PC-9 (cell line): ENCODE data around the gene PCDHGA6. TPM values are rescaled to one million over a fixed set of nuclear protein-coding genes. Genes with fewer than 3 reads are reported as not detected.
A peak's percentile ranks its signal among the peaks of the same experiment; 100 is the strongest.

Source experiments
- BruUV-seq: library from RNA; stranded (reverse); fragments of 400-500 nt; replicated peaks from 2 replicates; lab custom pipeline; 2021; lab: Mats Ljungman, UMichigan
- CTCF ChIA-PET: fragments of 300-600 bp; sonication (Branson Sonifier 250); formaldehyde crosslinking; loops from one replicate; lab custom pipeline; 2022; ENCODE audit warnings: antibody characterized with exemption; lab: Charles Lee
- POLR2A ChIA-PET: fragments of 300-600 bp; sonication (Branson Sonifier 250); formaldehyde crosslinking; loops from one replicate; lab custom pipeline; 2022; ENCODE audit warnings: antibody characterized with exemption; ENCODE audit not compliant: unreplicated experiment; lab: Charles Lee
- DNase-seq, 2 experiments: peaks; one replicate each; pipeline versions ENCODE4 v3.0.0 to v3.0.0-alpha.2; 2015 to 2022; ENCODE audit warnings: mixed read lengths in 1 of 2
- H2AFZ ChIP-seq: fragments of 200-600 bp; sonication (generic); 2 replicates; pipeline ENCODE4 v1.8.1; 2017; ENCODE audit warnings: antibody characterized with exemption
- H3F3A ChIP-seq: fragments of 200-600 bp; sonication (generic); 2 replicates; pipeline ENCODE4 v1.8.1; 2017; ENCODE audit warnings: antibody characterized with exemption, mild to moderate bottlenecking, low read depth; ENCODE audit not compliant: insufficient read depth
- H3K27ac ChIP-seq: fragments of 200-600 bp; sonication (generic); 2 replicates; pipeline ENCODE4 v1.6.1; 2016; ENCODE audit warnings: mixed run types
- H3K27me3 ChIP-seq: fragments of 200-600 bp; sonication (generic); 2 replicates; pipeline ENCODE4 v1.6.1; 2016; ENCODE audit warnings: low read depth, mixed run types; ENCODE audit not compliant: insufficient read depth
- H3K36me3 ChIP-seq: fragments of 200-600 bp; sonication (generic); 2 replicates; pipeline ENCODE4 v1.6.1; 2016; ENCODE audit warnings: low read depth, mixed run types
- H3K4me1 ChIP-seq: fragments of 200-600 bp; sonication (generic); replicated peaks from 2 replicates; pipeline ENCODE4 v1.6.1; 2016; ENCODE audit warnings: mixed run types; ENCODE audit not compliant: insufficient read depth
- H3K4me2 ChIP-seq: fragments of 200-600 bp; sonication (generic); 2 replicates; pipeline ENCODE4 v1.6.1; 2017; ENCODE audit warnings: mixed run types
- H3K4me3 ChIP-seq: fragments of 200-600 bp; sonication (generic); 2 replicates; pipeline ENCODE4 v1.6.1; 2016; ENCODE audit warnings: mixed run types
- H3K79me2 ChIP-seq: fragments of 200-600 bp; sonication (generic); 2 replicates; pipeline ENCODE4 v1.6.1; 2017; ENCODE audit warnings: low read depth, mixed run types
- H3K9me2 ChIP-seq: fragments of 200-600 bp; sonication (generic); 2 replicates; pipeline ENCODE4 v1.8.1; 2017; ENCODE audit warnings: mild to moderate bottlenecking; ENCODE audit not compliant: insufficient read depth
- H3K9me3 ChIP-seq: fragments of 200-600 bp; sonication (generic); 2 replicates; pipeline ENCODE4 v1.8.1; 2016; ENCODE audit warnings: low read depth; ENCODE audit not compliant: insufficient read depth
- H4K20me1 ChIP-seq: fragments of 200-600 bp; sonication (generic); 2 replicates; pipeline ENCODE4 v1.8.1; 2017; ENCODE audit not compliant: insufficient read depth
- EZH2 ChIP-seq: fragments of 200-600 bp; sonication (generic); IDR thresholded peaks from 2 replicates; pipeline ENCODE4 v1.8.0; 2017; ENCODE audit warnings: antibody characterized with exemption, low read depth
- intact Hi-C: fragments of 100-400 bp; cut with micrococcal nuclease; formaldehyde crosslinking; loops from one replicate; pipeline ENCODE4 v1.10.0; 2022; ENCODE audit not compliant: unreplicated experiment
- total RNA-seq: library from RNA; stranded (reverse); gene quantifications from 2 replicates; pipeline ENCODE4 v1.2.3, GENCODE V29; 2021
- TF ChIP-seq, protein P1 (sequence below): fragments of 200-600 bp; sonication (generic); conservative IDR thresholded peaks from 2 replicates; pipeline ENCODE4 v1.6.1; 2017; ENCODE audit warnings: mixed run types, antibody characterized with exemption, mild to moderate bottlenecking, moderate library complexity

The PCDHGA6 gene
- total RNA-seq, 1 experiment from 2014 or later = 0.17 TPM

DNA sequence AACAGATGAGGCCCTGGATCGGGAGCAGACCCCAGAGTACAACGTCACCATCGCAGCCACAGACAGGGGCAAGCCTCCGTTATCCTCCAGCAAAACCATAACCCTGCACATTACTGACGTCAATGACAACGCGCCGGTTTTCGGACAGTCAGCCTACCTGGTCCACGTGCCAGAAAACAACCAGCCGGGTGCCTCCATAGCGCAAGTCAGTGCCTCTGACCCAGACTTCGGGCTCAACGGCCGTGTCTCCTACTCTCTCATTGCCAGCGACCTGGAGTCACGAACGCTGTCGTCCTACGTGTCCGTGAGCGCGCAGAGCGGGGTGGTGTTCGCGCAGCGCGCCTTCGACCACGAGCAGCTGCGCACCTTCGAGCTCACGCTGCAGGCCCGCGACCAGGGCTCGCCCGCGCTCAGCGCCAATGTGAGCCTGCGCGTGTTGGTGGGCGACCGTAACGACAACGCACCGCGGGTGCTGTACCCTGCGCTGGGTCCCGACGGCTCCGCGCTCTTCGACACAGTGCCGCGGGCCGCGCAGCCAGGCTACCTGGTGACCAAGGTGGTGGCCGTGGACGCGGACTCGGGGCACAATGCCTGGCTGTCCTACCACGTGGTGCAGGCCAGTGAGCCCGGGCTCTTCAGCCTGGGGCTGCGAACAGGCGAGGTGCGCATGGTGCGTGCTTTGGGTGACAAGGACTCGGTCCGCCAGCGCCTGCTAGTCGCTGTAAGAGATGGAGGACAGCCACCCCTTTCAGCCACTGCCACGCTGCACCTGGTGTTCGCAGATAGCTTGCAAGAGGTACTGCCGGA is 45.6 kb downstream of the PCDHGA6 start:
- H3K4me3 ChIP-seq = no peak overlapping the region
- intact Hi-C loops = loop anchor here (10.0 kb wide), 1 partner anchor 94 kb away; the partner anchor contains the start of gene TAF7
- no peaks in the 10 kb centered on the region for H3K79me2 ChIP-seq
- no peak for DNase-seq
- no peaks in the 10 kb centered on the region for H3K4me1 ChIP-seq
- no peak overlapping the region for H2AFZ ChIP-seq
- POLR2A ChIA-PET = no interaction called here
- peaks cover 10% of the 10 kb centered on the region; the same call in 1 of the 2 replicates for H3K27me3 ChIP-seq
- no peaks in the 10 kb centered on the region for H4K20me1 ChIP-seq
- H3K9me2 ChIP-seq = no peaks in the 10 kb centered on the region
- no peaks in the 10 kb centered on the region for H3F3A ChIP-seq
- H3K27ac ChIP-seq = no peak overlapping the region
- H3K4me2 ChIP-seq = no peak overlapping the region
- BruUV-seq = no TSS peak
- no peaks in the 10 kb centered on the region for H3K36me3 ChIP-seq
- no peak for TF ChIP-seq EZH2
- TF ChIP-seq, protein P1, sequence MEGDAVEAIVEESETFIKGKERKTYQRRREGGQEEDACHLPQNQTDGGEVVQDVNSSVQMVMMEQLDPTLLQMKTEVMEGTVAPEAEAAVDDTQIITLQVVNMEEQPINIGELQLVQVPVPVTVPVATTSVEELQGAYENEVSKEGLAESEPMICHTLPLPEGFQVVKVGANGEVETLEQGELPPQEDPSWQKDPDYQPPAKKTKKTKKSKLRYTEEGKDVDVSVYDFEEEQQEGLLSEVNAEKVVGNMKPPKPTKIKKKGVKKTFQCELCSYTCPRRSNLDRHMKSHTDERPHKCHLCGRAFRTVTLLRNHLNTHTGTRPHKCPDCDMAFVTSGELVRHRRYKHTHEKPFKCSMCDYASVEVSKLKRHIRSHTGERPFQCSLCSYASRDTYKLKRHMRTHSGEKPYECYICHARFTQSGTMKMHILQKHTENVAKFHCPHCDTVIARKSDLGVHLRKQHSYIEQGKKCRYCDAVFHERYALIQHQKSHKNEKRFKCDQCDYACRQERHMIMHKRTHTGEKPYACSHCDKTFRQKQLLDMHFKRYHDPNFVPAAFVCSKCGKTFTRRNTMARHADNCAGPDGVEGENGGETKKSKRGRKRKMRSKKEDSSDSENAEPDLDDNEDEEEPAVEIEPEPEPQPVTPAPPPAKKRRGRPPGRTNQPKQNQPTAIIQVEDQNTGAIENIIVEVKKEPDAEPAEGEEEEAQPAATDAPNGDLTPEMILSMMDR = no peak
- no peaks in the 10 kb centered on the region for H3K9me3 ChIP-seq
- CTCF ChIA-PET = no interaction called here

DNA sequence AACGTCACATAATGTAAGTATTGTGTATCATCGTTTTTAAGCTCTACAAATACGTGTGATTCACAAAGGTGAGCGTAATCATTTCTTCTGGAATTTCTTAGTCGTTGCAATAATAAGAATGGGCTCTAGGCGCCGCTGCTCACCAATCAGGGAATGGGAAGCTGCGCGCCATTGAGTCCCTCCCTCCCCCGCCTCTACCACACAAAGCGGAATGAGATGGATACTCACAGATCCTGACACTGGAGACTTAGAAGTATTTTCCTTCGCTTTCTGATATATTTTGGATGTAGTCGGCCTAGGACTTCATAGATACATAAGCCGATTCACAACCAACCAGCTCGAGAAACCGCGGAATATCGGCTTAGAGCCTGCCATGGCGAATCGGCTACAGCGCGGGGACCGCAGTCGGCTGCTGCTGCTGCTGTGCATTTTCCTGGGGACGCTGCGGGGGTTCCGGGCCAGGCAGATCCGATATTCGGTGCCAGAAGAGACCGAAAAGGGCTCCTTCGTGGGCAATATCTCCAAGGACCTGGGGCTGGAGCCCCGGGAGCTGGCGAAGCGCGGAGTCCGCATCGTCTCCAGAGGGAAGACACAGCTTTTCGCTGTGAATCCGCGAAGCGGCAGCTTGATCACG is 47.3 kb downstream of the PCDHGA6 start, which contains the start of gene PCDHGA11:
Gene PCDHGA11, plus strand, starts transcription at position 197 of the 634 bp plus-strand sequence. Its CDS starts 177 bp downstream, at position 374.
- POLR2A ChIA-PET = interaction anchor here (0.7 kb wide), 1 partner anchor 143 kb away, joined by 7 read pairs; no protein-coding TSS in a partner anchor
- H2AFZ ChIP-seq = peak within 1 kb of the TSS; percentile 63; the same call in 1 of the 2 replicates
- no TSS peak for BruUV-seq
- intact Hi-C loops = loop anchor here (1.0 kb wide), 1 partner anchor 103 kb away; no protein-coding TSS in a partner anchor
- no peaks in the 10 kb centered on the region for H3K36me3 ChIP-seq
- no peaks in the 10 kb centered on the region for H3K9me2 ChIP-seq
- CTCF ChIA-PET = interaction anchor here (0.6 to 1.8 kb wide), 9 partner anchors 63 to 832 kb away, joined by 3 to 12 read pairs (median 6); no protein-coding TSS in a partner anchor
- peak within 1 kb of the TSS; percentile 69 for H3K4me2 ChIP-seq
- no peaks in the 10 kb centered on the region for H3K4me1 ChIP-seq
- no peaks in the 10 kb centered on the region for H4K20me1 ChIP-seq
- H3K27ac ChIP-seq = no peak within 1 kb of the TSS
- no peaks in the 10 kb centered on the region for H3K9me3 ChIP-seq
- H3K4me3 ChIP-seq = peak within 1 kb of the TSS; percentile 50
- DNase-seq = peak; percentile 38 to 60
- no peak for TF ChIP-seq EZH2
- TF ChIP-seq, protein P1 = peak; percentile 81
- H3K79me2 ChIP-seq = no peaks in the 10 kb centered on the region
- H3F3A ChIP-seq = no peaks in the 10 kb centered on the region
- H3K27me3 ChIP-seq = peaks cover 25% of the 10 kb centered on the region; the same call in 1 of the 2 replicates

DNA sequence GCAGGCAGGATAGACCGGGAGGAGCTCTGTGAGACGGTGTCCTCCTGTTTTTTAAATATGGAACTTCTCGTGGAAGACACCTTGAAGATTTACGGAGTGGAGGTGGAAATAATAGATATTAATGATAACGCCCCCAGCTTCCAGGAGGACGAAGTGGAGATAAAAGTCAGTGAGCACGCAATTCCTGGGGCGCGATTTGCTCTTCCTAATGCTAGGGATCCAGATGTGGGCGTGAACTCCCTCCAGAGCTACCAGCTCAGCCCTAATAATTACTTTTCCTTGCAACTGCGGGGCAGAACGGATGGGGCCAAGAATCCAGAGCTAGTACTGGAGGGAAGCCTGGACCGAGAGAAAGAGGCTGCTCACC is 47.8 kb downstream of the PCDHGA6 start:
- Histone ChIP-seq H3K79me2 (no peaks in the 10 kb centered on the region), H3K9me3 (no peaks in the 10 kb centered on the region), H3K27me3 (peaks cover 30% of the 10 kb centered on the region), H3K9me2 (no peaks in the 10 kb centered on the region), H3K4me3 (peak overlapping the region; percentile 50), H4K20me1 (no peaks in the 10 kb centered on the region), H3F3A (no peaks in the 10 kb centered on the region), H3K4me1 (no peaks in the 10 kb centered on the region), H2AFZ (peak overlapping the region; percentile 63; the same call in 1 of the 2 replicates), H3K4me2 (peak overlapping the region; percentile 69), H3K36me3 (no peaks in the 10 kb centered on the region), H3K27ac (no peak overlapping the region)
- no peak for DNase-seq
- no peak for TF ChIP-seq EZH2
- TF ChIP-seq, protein P1 = no peak
- POLR2A ChIA-PET = interaction anchor here (0.7 kb wide), 1 partner anchor 142 kb away, joined by 7 read pairs; no protein-coding TSS in a partner anchor
- BruUV-seq = no TSS peak
- CTCF ChIA-PET = interaction anchor here (1.2 to 1.8 kb wide), 5 partner anchors 99 to 832 kb away, joined by 4 to 8 read pairs (median 7); no protein-coding TSS in a partner anchor
- intact Hi-C loops = no loop called here
